Hematopoietic multipotent progenitor cell treated with erythropoietin and hydrocortisone succinate and interleukin-3 and kit ligand, for 8 days (in vitro differentiated cells): ENCODE results near the gene CPLX3.

Source experiments
- DNase-seq: peaks from one replicate; pipeline ENCODE4 v3.0.0-alpha.2; 2015

Gene CPLX3

GRCh38 chr15:74804935-74805334 lies 21.5 kb upstream of the CPLX3 start:
- no peak for DNase-seq

DNA sequence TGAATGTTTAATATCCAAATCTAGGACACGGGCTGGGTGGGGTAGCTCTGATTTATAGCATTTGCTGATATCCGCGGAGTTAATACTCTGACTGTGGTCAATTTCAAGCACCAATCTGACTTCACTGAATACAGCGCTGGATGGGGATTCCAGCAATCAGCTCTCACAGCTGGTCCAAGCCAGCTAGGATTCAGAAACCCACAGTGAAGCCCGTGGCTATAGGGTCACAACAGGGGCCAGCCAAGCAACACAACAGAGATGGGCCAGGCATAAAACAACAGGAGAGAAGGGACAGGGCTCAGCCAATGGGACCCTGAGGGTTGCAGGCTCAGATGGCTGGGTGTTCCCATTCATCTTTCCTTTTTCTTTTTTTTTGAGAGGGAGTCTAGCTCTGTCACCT lies 19.1 kb upstream of the CPLX3 start:
- DNase-seq, result no peak

DNA sequence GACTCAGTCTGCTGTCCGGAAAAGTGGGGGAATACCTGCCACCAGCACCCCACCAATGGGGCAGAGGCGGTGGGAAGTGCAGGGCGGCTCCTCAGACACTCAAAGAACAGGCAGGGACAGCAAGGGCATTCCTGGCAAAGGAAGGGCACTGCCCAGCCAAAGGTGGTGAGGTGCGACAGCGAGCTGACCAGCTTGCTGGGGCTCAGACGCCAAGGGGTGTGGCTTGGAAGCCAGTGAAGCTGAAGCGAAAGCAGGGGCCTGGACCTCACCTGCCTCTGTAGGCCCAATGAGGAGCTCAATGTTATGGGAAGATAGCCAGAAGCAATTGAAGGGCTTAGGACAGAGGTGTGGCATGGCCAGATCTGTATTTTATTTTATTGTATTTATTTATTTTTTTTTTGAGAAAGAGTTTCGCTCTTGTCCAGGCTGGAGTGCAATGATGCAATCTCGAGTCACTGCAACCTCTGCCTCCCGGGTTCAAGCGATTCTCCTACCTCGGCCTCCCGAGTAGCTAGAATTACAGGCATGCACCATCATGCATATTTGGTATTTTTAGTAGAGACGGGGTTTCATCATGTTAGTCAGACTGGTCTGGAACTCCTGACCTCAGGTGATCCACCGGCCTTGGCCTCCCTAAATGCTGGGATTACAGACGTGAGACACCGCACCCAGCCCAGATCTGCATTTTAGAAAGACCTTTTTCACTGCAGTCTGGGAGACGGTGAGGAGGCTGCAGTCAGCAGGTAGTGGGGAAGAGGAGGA lies 18.2 kb upstream of the CPLX3 start:
- DNase-seq, result no peak

DNA sequence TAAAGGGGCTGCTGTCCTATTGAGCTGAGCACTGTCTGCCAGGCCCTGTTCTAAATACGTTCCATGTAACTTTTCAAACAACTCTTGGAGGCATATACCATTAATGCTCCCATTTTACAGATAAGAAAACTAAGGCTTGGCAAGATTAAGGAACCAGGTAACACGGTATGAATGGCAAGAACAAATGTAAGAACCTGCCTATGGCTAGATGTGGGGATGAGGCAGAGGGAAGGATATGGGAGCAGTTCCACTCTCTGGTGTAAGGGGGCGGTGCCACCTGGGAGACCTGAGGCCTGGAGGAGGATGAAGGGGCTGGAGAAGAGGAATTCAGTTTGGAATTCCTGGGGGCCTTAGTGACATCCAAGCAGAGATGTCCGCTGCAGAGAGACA lies 17.6 kb upstream of the CPLX3 start:
- no peak for DNase-seq

GRCh38 chr15:74809242-74809641 lies 17.2 kb upstream of the CPLX3 start:
- DNase-seq, result no peak

DNA sequence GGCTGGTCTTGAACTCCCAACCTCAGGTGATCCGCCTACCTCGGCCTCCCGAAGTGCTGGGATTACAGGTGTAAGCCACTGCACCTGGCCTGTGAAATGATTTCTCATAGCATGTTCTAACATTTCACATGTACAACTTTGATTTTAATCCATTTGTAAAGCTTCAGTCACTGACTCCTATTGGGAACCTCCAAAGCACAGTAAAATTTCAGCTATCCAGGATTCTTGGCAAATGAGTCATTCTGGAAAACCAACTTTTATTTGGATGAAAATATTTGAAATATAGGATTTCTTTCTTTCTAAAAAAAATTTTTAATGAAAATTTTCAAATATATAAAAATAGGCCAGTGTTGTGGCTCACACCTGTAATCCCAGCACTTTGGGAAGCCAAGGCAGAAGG lies 16.5 kb upstream of the CPLX3 start:
- no peak for DNase-seq

DNA sequence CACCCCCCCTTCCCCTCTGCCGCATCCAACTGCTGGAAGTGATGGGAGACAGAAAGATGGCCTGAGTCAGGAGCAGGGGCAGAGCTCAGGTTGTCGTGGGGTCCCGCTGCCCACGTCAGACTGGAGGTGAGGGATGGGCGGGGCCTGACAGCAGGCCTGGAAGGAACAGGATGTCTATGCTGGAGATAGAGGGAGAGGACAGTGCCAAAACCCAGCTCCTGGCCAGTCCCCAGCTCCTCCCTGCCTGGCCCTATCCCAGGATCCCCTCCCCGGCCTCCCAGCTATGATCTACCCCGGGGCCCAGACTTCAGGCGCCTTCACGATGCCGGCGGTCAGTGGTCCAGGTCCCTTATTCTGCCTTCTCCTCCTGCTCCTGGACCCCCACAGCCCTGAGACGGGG lies 13.9 kb upstream of the CPLX3 start, which contains the start of gene LMAN1L:
Gene LMAN1L, plus strand, starts transcription at position 303 of the 400 bp plus-strand sequence. Its CDS starts 20 bp downstream, at position 323.
- DNase-seq, result no peak

DNA sequence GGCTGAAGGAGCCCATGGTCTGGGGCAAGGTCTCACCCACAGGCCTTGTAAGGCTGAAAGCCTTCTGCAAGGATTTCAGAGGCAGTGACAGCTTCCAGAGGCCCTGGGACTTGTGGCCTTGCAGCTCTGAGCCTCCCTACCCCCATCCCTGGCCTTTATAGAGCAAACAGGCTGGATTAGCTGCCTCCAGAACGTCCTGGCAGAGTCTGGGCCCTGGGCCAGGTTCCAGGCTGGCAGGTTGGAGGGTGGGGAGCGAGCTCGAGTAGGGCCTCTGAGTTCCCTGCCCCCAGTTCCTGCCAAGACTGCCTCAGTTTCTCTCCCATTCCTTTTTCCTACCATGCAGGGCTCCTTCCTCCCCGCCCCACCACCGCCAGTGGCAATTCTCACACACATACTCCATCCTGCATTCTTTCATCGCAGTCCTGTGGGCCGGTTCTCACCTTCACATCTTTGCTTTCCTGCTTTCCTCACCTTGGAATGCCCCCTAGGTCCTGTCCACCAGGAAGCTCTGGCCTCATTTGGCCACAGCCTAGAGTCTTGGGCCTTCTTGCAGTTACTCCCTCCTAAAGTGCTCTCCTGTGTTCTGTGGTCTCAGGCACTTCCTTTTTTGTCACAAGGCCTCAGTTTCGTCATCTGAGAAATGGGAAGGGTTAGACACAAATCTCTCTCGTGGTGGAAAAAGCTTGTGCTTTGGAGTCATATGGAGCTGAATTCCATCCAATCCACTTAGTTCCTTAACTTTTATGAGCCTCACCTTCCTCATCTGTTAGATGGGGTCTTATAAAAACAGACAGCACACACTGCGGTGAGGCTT lies 11.1 kb upstream of the CPLX3 start:
- no peak for DNase-seq

DNA sequence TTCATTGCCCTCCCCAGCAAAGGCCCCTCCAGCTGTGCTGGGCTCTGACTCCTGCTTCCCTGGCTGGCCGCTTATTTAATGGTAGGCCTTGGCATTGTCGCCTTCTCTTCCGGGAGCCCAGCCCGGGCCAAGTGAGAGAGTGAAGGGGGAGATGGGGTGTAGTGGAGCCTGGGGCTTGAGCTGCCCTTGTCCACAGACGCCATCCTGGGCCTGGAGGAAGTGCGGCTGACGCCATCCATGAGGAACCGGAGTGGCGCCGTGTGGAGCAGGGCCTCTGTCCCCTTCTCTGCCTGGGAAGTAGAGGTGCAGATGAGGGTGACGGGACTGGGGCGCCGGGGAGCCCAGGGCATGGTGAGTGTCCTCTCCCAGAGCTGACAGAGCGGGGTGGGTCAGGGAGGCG lies 10.5 kb upstream of the CPLX3 start:
- no peak for DNase-seq

DNA sequence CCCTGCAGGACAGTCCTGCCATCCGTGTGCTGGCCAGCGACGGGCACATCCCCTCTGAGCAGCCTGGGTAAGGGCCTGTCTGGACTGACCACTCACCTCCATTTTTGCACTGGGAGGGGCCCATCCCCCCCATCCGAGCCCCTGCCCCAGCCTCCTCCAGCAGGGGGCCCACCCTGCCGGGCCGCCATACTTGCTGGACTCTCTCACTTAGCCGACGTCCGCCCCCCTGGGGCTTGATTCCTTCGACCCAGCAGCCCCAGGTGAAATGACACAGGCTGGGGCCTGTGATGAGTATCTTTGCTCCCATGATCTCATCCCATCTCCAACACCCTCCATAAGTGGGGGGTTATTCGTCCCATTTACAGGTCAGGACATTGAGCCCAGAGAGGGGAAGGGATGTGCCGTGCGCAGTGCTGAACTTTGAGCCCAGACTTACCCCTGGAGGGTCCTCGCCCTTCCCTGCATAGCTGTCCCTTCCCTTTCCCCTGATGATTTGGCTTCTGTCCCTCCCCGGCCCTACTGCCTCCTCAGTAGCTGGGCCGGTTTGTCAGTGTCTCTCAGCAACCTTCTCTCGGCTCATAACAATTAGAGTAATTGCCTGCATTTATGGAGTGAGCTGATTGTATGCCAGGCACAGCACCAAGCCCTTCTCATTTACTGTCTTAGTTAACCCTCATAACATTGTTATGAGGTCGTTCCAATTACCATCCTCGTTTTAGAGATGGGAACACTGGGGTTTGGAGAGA lies 9.6 kb upstream of the CPLX3 start:
- DNase-seq, result no peak

DNA sequence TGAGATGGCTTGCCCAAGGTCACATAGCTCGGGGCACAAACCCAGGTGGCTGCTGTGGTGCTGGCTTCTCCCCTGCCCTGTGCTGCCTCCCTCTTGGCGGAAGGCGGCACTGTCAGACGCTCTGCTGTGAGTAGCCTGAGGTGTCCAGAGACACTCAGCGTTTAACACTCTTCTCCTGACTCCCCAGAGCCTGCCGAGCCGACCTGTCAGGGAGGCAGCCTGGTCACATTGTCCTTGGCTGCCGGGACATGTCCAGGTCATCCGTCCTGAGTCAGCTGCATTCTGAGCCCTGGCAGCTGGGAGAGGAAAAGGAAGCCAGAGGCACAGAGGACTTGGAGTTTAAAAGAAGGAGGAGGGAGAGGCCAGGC lies 9.1 kb upstream of the CPLX3 start:
- DNase-seq, result no peak

DNA sequence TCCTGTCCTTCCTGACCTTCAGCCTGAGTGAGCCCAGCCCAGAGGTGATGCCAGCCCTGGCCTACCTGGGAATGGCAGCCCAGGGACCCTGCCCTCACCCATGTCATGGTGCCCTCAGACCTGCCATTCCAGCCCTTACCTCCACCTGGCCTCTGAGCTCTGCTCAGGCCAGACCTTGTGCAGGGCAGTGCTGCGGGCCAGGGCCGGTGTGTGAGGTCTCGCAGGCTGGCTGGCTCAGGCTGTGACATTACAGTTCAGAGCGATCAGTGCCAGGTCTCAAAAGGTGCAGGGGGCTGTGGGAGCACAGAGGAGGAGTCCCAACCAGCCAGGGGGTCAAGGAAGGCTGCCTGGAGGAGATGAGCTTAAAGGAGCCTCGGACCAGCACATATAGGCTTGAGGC lies 6.4 kb upstream of the CPLX3 start:
- no peak for DNase-seq

DNA sequence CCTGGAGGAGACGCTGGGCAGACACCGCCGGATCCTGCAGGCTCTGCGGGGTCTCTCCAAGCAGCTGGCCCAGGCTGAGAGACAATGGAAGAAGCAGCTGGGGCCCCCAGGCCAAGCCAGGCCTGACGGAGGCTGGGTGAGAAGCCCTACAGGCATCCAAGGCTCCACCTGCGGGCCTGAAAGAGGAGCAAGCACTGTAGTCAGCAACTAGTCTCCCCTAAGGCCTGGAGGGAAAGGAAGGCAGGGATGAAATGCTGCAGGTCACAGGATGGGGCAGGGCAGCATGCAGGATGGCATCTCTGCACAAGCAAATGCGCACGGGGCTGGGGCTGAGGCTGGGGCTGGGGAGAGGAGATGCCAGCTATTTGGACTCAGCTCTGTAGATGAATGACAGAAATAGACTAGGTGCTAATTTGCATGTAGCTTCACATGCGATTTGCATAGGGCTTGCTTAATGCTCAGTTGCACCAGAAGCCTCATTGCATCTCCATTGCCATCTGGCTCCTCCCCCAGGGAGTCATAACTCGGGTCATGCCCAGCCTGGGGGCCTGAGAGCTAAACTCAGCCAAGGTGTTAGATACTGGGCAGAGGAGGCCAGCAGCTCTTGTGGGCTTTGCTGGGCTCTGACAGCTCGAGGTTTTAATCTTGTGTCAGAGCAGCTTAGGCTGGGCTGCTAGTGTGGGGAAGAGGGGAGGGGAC lies 5.2 kb upstream of the CPLX3 start:
- DNase-seq, result no peak

- DNase-seq, result no peak
These were observed 4.7 kb upstream of the CPLX3 start for GRCh38 chr15:74821790-74822158.

DNA sequence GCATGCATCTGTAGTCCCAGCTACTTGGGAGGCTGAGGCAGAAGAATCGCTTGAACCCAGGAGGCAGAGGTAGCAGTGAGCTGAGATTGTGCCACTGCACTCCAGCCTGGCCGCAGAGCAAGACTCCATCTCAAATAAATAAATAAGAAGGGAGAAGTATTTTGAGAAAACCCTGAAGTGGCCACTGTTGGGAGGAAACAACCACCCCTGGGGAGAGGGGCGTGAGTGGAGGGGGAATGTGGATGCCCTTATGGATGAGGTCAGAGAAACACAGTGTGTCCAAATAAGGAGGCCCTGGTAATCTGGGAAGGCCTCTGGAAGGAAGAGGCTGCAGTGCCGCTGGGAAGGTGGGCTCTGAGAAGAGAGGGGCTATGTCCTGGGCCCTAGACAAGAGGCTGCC lies 4.2 kb upstream of the CPLX3 start:
- DNase-seq, result no peak

DNA sequence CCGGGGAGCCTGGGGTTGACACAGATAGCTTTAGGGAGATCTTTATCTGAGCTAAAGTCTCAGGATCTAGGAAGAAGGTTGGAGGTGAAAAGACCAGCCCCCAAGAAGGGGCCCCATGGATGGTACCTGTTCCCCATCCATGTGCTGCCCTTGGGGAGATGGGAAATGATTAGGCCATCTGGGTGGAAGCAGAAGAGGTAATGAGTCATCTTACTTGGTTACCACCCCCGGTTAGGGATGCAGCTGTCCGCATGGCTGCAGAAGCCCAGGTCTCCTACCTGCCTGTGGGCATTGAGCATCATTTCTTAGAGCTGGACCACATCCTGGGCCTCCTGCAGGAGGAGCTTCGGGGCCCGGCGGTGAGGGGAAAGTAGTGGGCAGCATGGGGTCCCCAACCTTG lies 3.1 kb upstream of the CPLX3 start:
- DNase-seq, result no peak

DNA sequence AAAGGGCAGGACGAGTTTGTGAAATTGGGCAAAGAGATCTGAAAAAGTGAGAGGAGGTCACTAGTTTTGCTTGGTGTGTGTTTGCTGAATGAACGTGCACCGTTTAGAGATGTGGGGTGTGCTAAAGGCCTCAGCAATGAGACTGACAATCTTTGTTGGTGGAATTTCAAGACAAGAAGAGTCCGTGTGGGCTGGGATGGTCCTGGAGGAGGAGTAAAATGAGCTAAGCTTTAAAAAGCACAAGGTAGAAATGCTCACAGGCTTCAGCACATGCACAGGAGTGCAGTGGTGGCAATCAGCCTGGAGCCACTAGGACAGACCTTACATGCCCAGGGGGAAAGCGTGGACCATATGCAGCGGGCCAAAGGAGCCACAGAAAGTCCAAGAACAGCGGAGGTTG lies 1.5 kb upstream of the CPLX3 start:
- DNase-seq, result no peak

DNA sequence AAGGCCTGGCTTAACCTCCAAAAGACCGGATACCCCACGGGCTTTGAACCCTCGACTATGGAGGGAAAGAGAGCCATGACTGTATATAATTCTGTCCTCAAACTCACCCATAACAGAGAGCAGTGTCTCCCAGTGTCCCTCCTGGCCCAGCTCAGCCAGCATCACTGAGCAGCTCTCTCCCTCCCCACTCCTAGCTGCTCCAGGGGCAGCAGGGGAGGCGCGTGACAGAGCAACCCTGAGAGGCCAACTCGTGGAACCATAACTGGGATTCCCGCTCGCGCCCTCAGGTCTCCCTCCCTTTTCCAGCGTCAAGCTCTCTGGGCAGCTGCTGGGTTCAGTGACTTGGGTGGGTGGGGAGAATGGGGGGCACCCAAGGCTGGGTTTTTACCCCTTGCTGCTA lies 561 bp upstream of the CPLX3 start:
- DNase-seq, result no peak

GRCh38 chr15:74826921-74827320 lies 494 bp downstream of the CPLX3 start:
- DNase-seq, result no peak

GRCh38 chr15:74827614-74828013 lies 1.2 kb downstream of the CPLX3 start:
- DNase-seq, result no peak

DNA sequence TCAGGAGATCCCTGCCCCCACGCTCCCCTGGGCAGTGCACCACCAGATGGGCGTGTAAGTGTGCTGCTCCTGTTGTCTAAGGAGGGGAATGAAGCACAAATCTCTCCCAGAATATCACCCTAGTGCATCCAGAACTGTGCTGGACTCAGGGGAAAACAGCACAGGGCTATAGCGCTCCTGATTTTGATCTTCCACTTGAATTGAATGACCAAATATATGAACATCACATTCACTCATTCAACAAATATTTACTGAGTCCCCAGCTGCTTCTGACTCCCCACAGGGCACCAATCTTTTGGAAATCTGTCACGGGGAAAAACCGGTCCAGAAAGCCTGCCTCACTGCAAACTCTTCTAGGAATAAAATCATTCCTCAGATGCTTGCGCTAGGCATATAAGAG lies 2.4 kb downstream of the CPLX3 start:
- no peak for DNase-seq

GRCh38 chr15:74829486-74829885 lies 3.1 kb downstream of the CPLX3 start:
- DNase-seq, result no peak

- no peak for DNase-seq
These were observed 3.6 kb downstream of the CPLX3 start for GRCh38 chr15:74829991-74830390.
